CD4-positive, alpha-beta T cell (primary cell): Measurements from ENCODE around the gene TRAK1. TPM values are rescaled to one million over a fixed set of nuclear protein-coding genes. Genes with fewer than 3 reads are reported as not detected.

Source experiments
- ATAC-seq: fragments of 200-7000 bp; cut with Tn5 transposase; one replicate; pipeline ENCODE4 v1.10.0; 2022; ENCODE audit warnings: mild to moderate bottlenecking; ENCODE audit not compliant: poor library complexity
- CTCF ChIA-PET: fragments of 350-600 bp; sonication (Branson Sonifier 250); formaldehyde crosslinking; loops from one replicate; lab custom pipeline; 2021; ENCODE audit warnings: antibody characterized with exemption, inconsistent platforms; lab: Charles Lee
- POLR2A ChIA-PET: fragments of 350-600 bp; sonication (Branson Sonifier 250); formaldehyde crosslinking; loops from one replicate; lab custom pipeline; 2021; ENCODE audit warnings: antibody characterized with exemption, inconsistent platforms; lab: Charles Lee
- DNase-seq, 14 experiments: peaks; one replicate each; pipeline ENCODE4 v3.0.0-alpha.2; 2013 to 2020; ENCODE audit warnings: mixed read lengths in 2 of 14
- H3K27ac ChIP-seq, 2 donors: one replicate each; pipeline versions ENCODE4 v1.5.1 to v1.7.0; 2013; ENCODE audit warnings: low read length in 2 of 2, low read depth in 1 of 2, mild to moderate bottlenecking in 1 of 2
- H3K27me3 ChIP-seq, 2 experiments: 1 replicate in 1 of 2; 2 replicates in 1 of 2; pipeline versions ENCODE4 v1.6.1 to v1.7.0; 2013; ENCODE audit warnings: low read length in 2 of 2, control low read depth in 1 of 2, mild to moderate bottlenecking in 1 of 2, moderate library complexity in 1 of 2; ENCODE audit not compliant: insufficient read depth in 2 of 2, control insufficient read depth in 1 of 2
- H3K36me3 ChIP-seq: one replicate; pipeline ENCODE4 v1.6.1; 2013; ENCODE audit warnings: low read length, control low read depth; ENCODE audit not compliant: insufficient read depth
- H3K4me1 ChIP-seq: one replicate; pipeline ENCODE4 v1.6.1; 2013; ENCODE audit warnings: low read length, control low read depth; ENCODE audit not compliant: insufficient read depth
- H3K4me3 ChIP-seq: one replicate; pipeline ENCODE4 v1.5.1; 2013; ENCODE audit warnings: mild to moderate bottlenecking, low read length, moderate library complexity
- H3K9me3 ChIP-seq, 2 experiments: 1 replicate in 1 of 2; 2 replicates in 1 of 2; pipeline versions ENCODE4 v1.6.1 to v1.7.0; 2013; ENCODE audit warnings: low read length in 2 of 2, mild to moderate bottlenecking in 2 of 2, control low read depth in 1 of 2, moderate library complexity in 1 of 2; ENCODE audit not compliant: control insufficient read depth in 1 of 2, insufficient read depth in 1 of 2
- H3K27ac Mint-ChIP-seq: one replicate; pipeline ENCODE4 v1.8.0; 2020; ENCODE audit warnings: mixed read lengths
- H3K27me3 Mint-ChIP-seq: one replicate; pipeline ENCODE4 v1.8.0; 2021; ENCODE audit warnings: mixed read lengths
- H3K36me3 Mint-ChIP-seq: one replicate; pipeline ENCODE4 v1.8.0; 2021; ENCODE audit warnings: low read depth, mixed read lengths
- H3K4me1 Mint-ChIP-seq: one replicate; pipeline ENCODE4 v1.8.0; 2021; ENCODE audit warnings: low read depth, mixed read lengths
- H3K4me3 Mint-ChIP-seq: one replicate; pipeline ENCODE4 v1.8.0; 2020; ENCODE audit warnings: mild to moderate bottlenecking, mixed read lengths
- H3K9me3 Mint-ChIP-seq: one replicate; pipeline ENCODE4 v1.8.0; 2020; ENCODE audit warnings: mixed read lengths
- intact Hi-C, 2 experiments: fragments of 100-400 bp; cut with DNase I in 1 of 2; cut with micrococcal nuclease in 1 of 2; formaldehyde crosslinking; loops; one replicate each; pipeline versions ENCODE4 v1.15.1 to v1.9.0; 2023 to 2025; cut with DNase I, micrococcal nuclease
- total RNA-seq, 174 experiments: library from RNA in 2 of 174; stranded (reverse) in 2 of 174; gene quantifications; one replicate each; pipeline ENCODE4 v1.2.3 and lab custom pipeline; 2021 to 2026
- TF ChIP-seq, protein P1 (sequence below): fragments of 200-600 bp; IDR thresholded peaks from one replicate; pipeline ENCODE4 v1.8.0; 2022; ENCODE audit warnings: antibody characterized with exemption, mild to moderate bottlenecking

The TRAK1 gene
- total RNA-seq, 2 experiments from 2014 or later = 16.0 to 16.7 TPM

GRCh38 chr3:42099020-42099765 lies 8.0 kb downstream of the TRAK1 start:
- H3K27ac Mint-ChIP-seq = no peak overlapping the region
- intact Hi-C loops = loop anchor here (1.0 to 5.0 kb wide), 6 partner anchors 87 to 1772 kb away; no protein-coding TSS in a partner anchor
- no peaks in the 10 kb centered on the region for H3K4me1 Mint-ChIP-seq
- no peak overlapping the region for H3K27ac ChIP-seq
- TF ChIP-seq, protein P1, sequence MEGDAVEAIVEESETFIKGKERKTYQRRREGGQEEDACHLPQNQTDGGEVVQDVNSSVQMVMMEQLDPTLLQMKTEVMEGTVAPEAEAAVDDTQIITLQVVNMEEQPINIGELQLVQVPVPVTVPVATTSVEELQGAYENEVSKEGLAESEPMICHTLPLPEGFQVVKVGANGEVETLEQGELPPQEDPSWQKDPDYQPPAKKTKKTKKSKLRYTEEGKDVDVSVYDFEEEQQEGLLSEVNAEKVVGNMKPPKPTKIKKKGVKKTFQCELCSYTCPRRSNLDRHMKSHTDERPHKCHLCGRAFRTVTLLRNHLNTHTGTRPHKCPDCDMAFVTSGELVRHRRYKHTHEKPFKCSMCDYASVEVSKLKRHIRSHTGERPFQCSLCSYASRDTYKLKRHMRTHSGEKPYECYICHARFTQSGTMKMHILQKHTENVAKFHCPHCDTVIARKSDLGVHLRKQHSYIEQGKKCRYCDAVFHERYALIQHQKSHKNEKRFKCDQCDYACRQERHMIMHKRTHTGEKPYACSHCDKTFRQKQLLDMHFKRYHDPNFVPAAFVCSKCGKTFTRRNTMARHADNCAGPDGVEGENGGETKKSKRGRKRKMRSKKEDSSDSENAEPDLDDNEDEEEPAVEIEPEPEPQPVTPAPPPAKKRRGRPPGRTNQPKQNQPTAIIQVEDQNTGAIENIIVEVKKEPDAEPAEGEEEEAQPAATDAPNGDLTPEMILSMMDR = no peak
- no peak overlapping the region for H3K4me3 Mint-ChIP-seq
- H3K36me3 Mint-ChIP-seq = peaks cover 6% of the 10 kb centered on the region
- ATAC-seq (no peak), DNase-seq (no peak)
- no peaks in the 10 kb centered on the region for H3K27me3 ChIP-seq
- POLR2A ChIA-PET = no interaction called here
- no peaks in the 10 kb centered on the region for H3K36me3 ChIP-seq
- H3K9me3 Mint-ChIP-seq = no peaks in the 10 kb centered on the region
- no peaks in the 10 kb centered on the region for H3K27me3 Mint-ChIP-seq
- peaks cover 3% of the 10 kb centered on the region for H3K4me1 ChIP-seq
- CTCF ChIA-PET = interaction anchor here (0.7 to 2.2 kb wide), 12 partner anchors 10 to 1518 kb away, joined by 3 to 10 read pairs (median 3); no protein-coding TSS in a partner anchor
- H3K4me3 ChIP-seq = no peak overlapping the region
- no peaks in the 10 kb centered on the region for H3K9me3 ChIP-seq

- Histone ChIP-seq H3K9me3 (no peaks in the 10 kb centered on the region), H3K27me3 (no peaks in the 10 kb centered on the region), H3K36me3 (no peaks in the 10 kb centered on the region), H3K4me1 (peaks cover 3% of the 10 kb centered on the region), H3K27ac (no peak overlapping the region), H3K4me3 (no peak overlapping the region)
- ATAC-seq (no peak), DNase-seq (peak in 2 of 14 experiments; percentile 35 to 42)
- TF ChIP-seq, protein P1 = no peak
- intact Hi-C loops = no loop called here
- ChIA-PET CTCF (interaction anchor here (1.1 to 2.2 kb wide), 5 partner anchors 31 to 1520 kb away, joined by 3 to 10 read pairs (median 5); no protein-coding TSS in a partner anchor), POLR2A (no interaction called here)
- Mint-ChIP-seq H3K27me3 (no peaks in the 10 kb centered on the region), H3K9me3 (no peaks in the 10 kb centered on the region), H3K27ac (no peak overlapping the region), H3K4me3 (no peak overlapping the region), H3K4me1 (no peaks in the 10 kb centered on the region), H3K36me3 (peaks cover 11% of the 10 kb centered on the region)
Measured at GRCh38 chr3:42101048-42101447, 9.9 kb downstream of the TRAK1 start.

- no peaks in the 10 kb centered on the region for H3K27me3 Mint-ChIP-seq
- intact Hi-C loops = no loop called here
Measured at GRCh38 chr3:42101481-42101880, 10.3 kb downstream of the TRAK1 start.

More at GRCh38 chr3:42101481-42101880, 10.3 kb downstream of the TRAK1 start:
- H3K9me3 ChIP-seq = no peaks in the 10 kb centered on the region
- no peaks in the 10 kb centered on the region for H3K9me3 Mint-ChIP-seq
- ATAC-seq (no peak), DNase-seq (no peak)
- no peaks in the 10 kb centered on the region for H3K4me1 Mint-ChIP-seq
- no peak overlapping the region for H3K27ac Mint-ChIP-seq
- H3K4me1 ChIP-seq = peaks cover 3% of the 10 kb centered on the region
- ChIA-PET CTCF (interaction anchor here (0.9 to 1.5 kb wide), 2 partner anchors 1517 to 1521 kb away, joined by 3 to 5 read pairs; no protein-coding TSS in a partner anchor), POLR2A (no interaction called here)
- no peak overlapping the region for H3K4me3 ChIP-seq
- no peak overlapping the region for H3K4me3 Mint-ChIP-seq
- no peaks in the 10 kb centered on the region for H3K27me3 ChIP-seq
- H3K27ac ChIP-seq = no peak overlapping the region
- TF ChIP-seq, protein P1 = no peak
- H3K36me3 Mint-ChIP-seq = peaks cover 11% of the 10 kb centered on the region
- H3K36me3 ChIP-seq = no peaks in the 10 kb centered on the region
